Measurements from ENCODE around the gene TMEM250. TPM values are rescaled to one million over a fixed set of nuclear protein-coding genes. Genes with fewer than 3 reads are reported as not detected.

TMEM250 gene
- total RNA-seq, 2 experiments from 2014 or later, result 6.5 to 7.9 TPM

DNA sequence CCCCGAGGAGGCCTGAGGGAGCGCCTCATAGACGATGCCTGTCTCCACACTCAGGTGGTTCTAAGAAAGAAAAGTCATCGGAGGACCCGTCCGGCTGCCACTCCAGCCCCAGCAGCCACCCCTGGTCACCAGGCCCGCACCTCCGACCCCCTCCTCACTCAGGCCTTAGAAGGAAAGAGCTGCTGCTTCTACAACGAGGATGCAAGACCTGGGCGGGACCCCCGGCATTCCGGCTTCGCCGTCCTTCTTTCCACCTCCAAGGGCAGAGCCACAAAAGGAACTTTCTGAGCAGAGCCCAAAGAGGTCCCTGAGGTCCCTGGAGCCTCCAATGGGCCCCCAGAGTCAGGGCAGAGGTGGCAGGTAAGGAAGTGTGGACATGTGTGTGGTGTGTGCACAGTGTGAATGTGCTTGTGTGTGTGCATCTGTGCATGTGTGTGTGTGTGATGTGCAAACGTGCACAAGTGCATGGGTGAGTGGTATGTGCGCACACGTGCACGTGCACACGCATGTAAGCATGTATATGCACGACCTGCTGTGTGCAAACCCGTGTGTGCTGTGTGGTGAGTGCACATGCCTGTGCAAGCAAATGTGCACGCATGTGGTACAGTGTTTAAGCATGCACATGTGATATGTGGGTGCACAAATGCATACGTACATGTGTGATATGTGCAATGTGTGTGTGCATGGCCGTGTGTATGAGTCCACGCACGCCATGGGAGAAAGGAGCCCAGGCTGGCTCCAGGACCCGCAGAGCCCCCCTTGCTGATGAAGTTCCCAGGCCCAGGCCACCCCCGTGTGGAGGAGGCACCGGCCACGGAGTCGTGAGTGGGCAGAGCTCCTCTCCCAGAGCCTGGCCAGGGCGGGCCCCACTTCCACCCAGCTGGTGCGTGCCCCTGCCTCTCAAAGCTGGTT is 27.7 kb upstream of the TMEM250 start:
- Histone ChIP-seq H3K9me3 (ENCODE audit: control insufficient read depth in 1 of 2, insufficient read depth in 1 of 2, low read length in 2 of 2) (peaks cover 0 to 17% of the 10 kb centered on the region in 2 experiments), H3K27me3 (ENCODE audit: control insufficient read depth in 1 of 2, insufficient read depth in 2 of 2, low read length in 2 of 2) (peaks cover 25 to 26% of the 10 kb centered on the region in 2 experiments), H3K36me3 (ENCODE audit: insufficient read depth, low read length) (no peaks in the 10 kb centered on the region), H3K4me1 (ENCODE audit: insufficient read depth, low read length) (no peaks in the 10 kb centered on the region), H3K4me3 (ENCODE audit: low read length) (no peak overlapping the region), H3K27ac (ENCODE audit: low read depth in 1 of 2, low read length in 2 of 2) (no peak overlapping the region)
- intact Hi-C loops (cut with DNase I, micrococcal nuclease), result no loop called here
- no peak for ATAC-seq (ENCODE audit: poor library complexity)
- Mint-ChIP-seq H3K4me1 (ENCODE audit: low read depth) (no peaks in the 10 kb centered on the region), H3K27me3 (peaks cover 8% of the 10 kb centered on the region), H3K27ac (no peak overlapping the region), H3K9me3 (no peaks in the 10 kb centered on the region), H3K4me3 (no peak overlapping the region), H3K36me3 (ENCODE audit: low read depth) (no peaks in the 10 kb centered on the region)
- ChIA-PET POLR2A (no interaction called here), CTCF (no interaction called here)
- TF ChIP-seq, protein P1, sequence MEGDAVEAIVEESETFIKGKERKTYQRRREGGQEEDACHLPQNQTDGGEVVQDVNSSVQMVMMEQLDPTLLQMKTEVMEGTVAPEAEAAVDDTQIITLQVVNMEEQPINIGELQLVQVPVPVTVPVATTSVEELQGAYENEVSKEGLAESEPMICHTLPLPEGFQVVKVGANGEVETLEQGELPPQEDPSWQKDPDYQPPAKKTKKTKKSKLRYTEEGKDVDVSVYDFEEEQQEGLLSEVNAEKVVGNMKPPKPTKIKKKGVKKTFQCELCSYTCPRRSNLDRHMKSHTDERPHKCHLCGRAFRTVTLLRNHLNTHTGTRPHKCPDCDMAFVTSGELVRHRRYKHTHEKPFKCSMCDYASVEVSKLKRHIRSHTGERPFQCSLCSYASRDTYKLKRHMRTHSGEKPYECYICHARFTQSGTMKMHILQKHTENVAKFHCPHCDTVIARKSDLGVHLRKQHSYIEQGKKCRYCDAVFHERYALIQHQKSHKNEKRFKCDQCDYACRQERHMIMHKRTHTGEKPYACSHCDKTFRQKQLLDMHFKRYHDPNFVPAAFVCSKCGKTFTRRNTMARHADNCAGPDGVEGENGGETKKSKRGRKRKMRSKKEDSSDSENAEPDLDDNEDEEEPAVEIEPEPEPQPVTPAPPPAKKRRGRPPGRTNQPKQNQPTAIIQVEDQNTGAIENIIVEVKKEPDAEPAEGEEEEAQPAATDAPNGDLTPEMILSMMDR (IDR thresholded peaks at IDR 0.05), result no peak
- no peak for DNase-seq

DNA sequence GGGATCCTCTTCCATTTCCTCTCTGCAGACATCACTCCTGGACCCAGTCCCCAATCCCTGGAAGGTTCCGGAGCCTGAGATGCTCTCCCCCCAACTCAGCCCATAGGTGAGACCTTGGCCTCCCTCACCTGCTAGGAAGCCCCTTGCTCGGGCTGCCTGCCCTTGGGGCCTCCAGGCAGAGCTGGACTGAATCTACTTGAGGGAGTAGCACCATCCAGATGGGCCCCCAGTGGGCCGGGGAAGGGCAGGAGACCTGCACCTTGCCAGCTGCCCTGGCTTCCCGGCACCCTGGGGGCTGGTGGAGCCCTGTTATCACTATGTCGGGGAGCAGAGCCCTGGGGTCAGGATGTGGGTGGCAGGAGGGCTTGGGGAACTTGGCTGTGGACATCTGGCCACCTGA is 26.9 kb upstream of the TMEM250 start:
- no peaks in the 10 kb centered on the region for H3K36me3 ChIP-seq (ENCODE audit: insufficient read depth, low read length)
- H3K9me3 ChIP-seq (ENCODE audit: control insufficient read depth in 1 of 2, insufficient read depth in 1 of 2, low read length in 2 of 2), result peaks cover 0 to 16% of the 10 kb centered on the region in 2 experiments
- no peak for DNase-seq
- H3K4me3 ChIP-seq (ENCODE audit: low read length), result no peak overlapping the region
- intact Hi-C loops (cut with DNase I, micrococcal nuclease), result no loop called here
- H3K27ac ChIP-seq (ENCODE audit: low read depth in 1 of 2, low read length in 2 of 2), result no peak overlapping the region
- H3K36me3 Mint-ChIP-seq (ENCODE audit: low read depth), result no peaks in the 10 kb centered on the region
- no peak overlapping the region for H3K4me3 Mint-ChIP-seq
- no peak overlapping the region for H3K27ac Mint-ChIP-seq
- no peaks in the 10 kb centered on the region for H3K4me1 ChIP-seq (ENCODE audit: insufficient read depth, low read length)
- H3K9me3 Mint-ChIP-seq, result no peaks in the 10 kb centered on the region
- TF ChIP-seq, protein P1 (IDR thresholded peaks at IDR 0.05), result no peak
- POLR2A ChIA-PET, result no interaction called here
- no peaks in the 10 kb centered on the region for H3K4me1 Mint-ChIP-seq (ENCODE audit: low read depth)
- H3K27me3 Mint-ChIP-seq, result peaks cover 11% of the 10 kb centered on the region
- no peak for ATAC-seq (ENCODE audit: poor library complexity)
- CTCF ChIA-PET, result no interaction called here
- H3K27me3 ChIP-seq (ENCODE audit: control insufficient read depth in 1 of 2, insufficient read depth in 2 of 2, low read length in 2 of 2), result peaks cover 25 to 26% of the 10 kb centered on the region in 2 experiments

DNA sequence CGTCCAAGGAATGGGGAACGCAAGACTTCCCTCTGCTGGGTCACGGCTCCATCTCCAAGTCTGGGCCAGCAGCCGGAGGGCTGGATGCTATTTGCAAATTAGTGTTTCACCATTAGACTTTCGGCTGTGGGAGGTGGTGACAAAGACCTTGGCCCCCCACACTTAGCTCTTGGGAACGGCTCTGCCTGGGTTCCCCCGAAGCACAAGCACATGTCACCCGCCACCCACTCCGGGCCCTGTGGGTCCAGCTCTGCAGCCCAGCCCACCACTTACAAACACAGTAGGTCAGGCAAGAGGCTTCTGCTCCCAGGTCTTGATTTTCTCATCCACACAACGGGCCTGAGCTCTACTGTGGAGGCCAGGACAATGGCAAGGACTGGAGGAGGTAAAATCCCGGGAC is 25.8 kb upstream of the TMEM250 start:
- DNase-seq, result no peak
- H3K4me3 Mint-ChIP-seq, result no peak overlapping the region
- H3K27me3 ChIP-seq (ENCODE audit: control insufficient read depth in 1 of 2, insufficient read depth in 2 of 2, low read length in 2 of 2), result peaks cover 25 to 26% of the 10 kb centered on the region in 2 experiments
- TF ChIP-seq, protein P1 (IDR thresholded peaks at IDR 0.05), result no peak
- ATAC-seq (ENCODE audit: poor library complexity), result no peak
- no peak overlapping the region for H3K4me3 ChIP-seq (ENCODE audit: low read length)
- H3K27ac ChIP-seq (ENCODE audit: low read depth in 1 of 2, low read length in 2 of 2), result no peak overlapping the region
- H3K36me3 Mint-ChIP-seq (ENCODE audit: low read depth), result no peaks in the 10 kb centered on the region
- intact Hi-C loops (cut with DNase I, micrococcal nuclease), result no loop called here
- ChIA-PET POLR2A (no interaction called here), CTCF (no interaction called here)
- peaks cover 0 to 11% of the 10 kb centered on the region in 2 experiments for H3K9me3 ChIP-seq (ENCODE audit: control insufficient read depth in 1 of 2, insufficient read depth in 1 of 2, low read length in 2 of 2)
- H3K4me1 Mint-ChIP-seq (ENCODE audit: low read depth), result no peaks in the 10 kb centered on the region
- H3K9me3 Mint-ChIP-seq, result no peaks in the 10 kb centered on the region
- H3K27ac Mint-ChIP-seq, result no peak overlapping the region
- no peaks in the 10 kb centered on the region for H3K36me3 ChIP-seq (ENCODE audit: insufficient read depth, low read length)
- H3K27me3 Mint-ChIP-seq, result peaks cover 11% of the 10 kb centered on the region
- H3K4me1 ChIP-seq (ENCODE audit: insufficient read depth, low read length), result no peaks in the 10 kb centered on the region

All from CD4-positive, alpha-beta T cell (primary cell).